Hematopoietic multipotent progenitor cell treated with erythropoietin and hydrocortisone succinate and interleukin-3 and kit ligand, for 4 days (in vitro differentiated cells): ENCODE data around the gene PLRG1.

Experiments
- DNase-seq: peaks from one replicate; pipeline ENCODE4 v3.0.0-alpha.2; 2015

Gene PLRG1

DNA sequence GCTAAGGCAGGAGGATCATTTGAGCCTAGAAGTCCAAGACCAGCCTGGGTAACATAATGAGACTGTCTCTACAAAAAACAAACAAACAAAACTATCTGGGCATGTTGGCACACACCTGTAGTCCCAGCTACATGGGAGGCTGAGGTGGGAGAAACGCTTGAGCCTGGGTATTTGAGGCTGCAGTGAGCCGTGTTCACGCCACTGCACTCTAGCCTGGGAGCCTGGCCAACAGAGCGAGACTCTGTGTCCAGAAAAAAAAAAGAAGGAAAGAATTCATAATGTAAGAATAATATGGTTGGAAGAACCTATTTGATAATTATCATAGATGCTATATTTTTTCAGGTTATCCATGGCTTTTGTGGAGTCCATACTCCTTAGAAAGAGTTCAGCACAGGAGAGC lies 32.6 kb downstream of the PLRG1 start:
- no peak for DNase-seq

DNA sequence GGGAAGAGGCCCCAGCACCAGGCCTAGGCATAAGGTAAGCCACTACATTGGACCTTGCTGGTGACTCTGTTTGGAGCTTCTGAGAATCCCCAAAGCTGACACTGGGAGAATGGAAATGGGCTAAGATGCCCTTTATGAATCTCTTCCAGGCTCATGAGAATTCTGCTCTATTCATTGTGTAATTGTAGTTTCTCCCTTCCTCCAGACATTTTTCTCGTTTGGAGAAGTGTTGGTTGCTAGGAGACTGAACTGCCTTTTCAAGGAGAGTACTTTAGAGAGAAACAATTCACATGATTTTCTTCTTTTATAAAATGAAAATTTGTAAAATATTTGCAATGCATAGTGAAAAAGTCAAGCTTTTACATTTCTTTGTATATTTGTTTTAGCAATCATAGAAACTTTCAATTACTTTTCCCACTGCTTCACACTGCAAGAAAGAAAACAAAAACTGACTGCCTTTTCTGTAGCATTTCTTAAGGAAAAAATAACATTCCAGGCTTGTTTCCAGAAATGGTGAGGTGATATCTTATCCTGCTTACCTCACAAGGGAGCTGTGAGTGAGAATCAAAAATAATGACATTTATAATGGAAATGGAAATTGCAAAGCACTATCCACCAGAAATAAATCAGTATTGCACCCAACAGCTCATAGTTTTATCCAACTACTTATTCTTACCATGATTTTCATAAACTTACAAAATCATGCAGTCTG lies 33.7 kb downstream of the PLRG1 start:
- no peak for DNase-seq

DNA sequence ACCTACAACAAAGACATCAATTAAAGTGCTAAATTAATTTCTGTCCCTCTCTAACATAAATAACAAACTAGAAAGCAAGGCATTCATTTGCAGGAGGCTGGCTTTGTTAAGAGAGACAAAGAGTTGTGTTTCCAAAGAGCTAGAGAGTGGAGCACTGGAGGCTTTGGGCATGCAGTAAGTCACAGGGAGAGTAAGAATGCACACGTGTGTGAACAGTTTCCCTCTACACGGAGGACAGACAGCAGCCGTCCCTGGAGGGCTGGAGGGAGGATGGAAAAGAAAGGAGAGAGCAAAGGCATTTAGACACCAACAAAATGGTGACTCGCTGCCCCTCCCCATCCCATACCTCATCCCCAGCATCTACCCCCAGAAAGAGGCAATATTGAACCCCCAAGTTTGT lies 38.2 kb downstream of the PLRG1 start:
- DNase-seq: no peak

DNA sequence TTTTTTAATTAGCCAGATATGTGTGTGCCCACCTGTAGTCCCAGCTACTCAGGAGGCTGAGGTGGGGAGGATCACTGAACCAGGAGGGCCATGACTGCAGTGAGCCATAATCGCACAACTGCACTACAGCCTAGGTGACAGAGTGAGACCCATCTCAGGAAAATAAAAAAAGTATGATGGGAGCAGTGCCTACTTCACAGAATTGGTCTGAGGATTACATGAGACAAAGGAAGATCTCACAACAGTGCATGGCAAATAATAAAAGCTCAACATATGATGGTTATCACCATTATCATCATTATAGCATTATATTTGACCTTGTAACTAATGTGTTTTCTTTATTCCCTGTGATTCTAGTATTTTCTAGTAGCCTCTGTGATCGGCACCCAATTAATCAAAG lies 38.7 kb downstream of the PLRG1 start:
- no peak for DNase-seq

DNA sequence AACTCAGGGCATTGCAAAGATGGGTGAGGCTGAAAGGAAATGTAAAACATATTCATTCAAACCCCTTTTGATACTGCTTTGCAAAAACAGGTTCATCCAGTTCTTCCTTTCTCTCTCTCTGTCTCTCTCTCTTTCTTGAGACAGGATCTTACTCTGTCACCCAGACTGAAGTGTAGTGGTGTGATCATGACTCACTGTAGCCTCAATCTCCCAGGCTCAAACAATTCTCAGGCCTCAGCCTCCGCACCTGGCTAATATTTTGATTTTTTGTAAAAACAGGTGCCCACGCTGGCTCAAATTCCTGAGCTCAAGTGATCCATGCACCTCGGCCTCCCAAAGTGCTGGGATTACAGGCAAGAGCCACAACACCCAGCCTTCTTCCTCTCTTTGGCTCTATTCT lies 43.0 kb downstream of the PLRG1 start:
- DNase-seq: no peak

DNA sequence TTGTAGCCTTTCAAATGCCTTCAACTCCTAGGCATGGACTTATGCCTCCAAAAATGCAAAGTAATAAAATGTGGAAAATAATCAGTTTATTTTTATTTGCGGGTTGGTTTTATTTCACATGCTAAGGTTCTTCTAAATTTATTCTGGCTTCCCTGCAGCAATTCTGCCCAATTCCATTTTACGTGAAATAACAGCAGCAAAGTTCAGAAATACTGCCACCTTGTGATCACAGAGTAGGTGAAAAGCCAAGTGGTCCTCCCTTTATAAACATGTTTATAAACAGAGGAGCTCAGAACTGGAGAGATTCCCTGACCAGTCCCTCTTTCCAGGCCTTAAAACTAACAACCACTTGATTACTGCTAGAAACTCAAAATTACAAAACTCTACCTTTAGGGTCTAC lies 43.9 kb downstream of the PLRG1 start:
- DNase-seq: peak; percentile 54

DNA sequence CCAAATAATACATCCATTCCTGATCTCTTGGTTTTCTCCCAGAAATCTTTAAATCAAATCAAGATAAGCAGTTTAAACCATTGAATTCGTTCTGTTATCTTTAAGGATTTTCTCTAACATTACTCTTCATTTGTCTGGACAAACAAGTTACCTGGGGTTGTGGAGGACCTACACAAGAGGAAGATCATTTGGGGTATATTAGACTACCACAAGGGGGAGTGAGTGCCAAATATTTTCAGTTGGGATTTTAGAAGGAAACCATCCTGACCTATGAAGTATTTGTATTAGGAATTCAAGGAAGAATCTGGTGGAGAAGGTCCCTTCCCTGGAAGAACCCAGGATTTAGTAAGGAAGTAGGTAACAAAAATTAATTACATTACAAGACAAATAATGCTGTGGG lies 46.6 kb downstream of the PLRG1 start:
- DNase-seq: peak; percentile 35

DNA sequence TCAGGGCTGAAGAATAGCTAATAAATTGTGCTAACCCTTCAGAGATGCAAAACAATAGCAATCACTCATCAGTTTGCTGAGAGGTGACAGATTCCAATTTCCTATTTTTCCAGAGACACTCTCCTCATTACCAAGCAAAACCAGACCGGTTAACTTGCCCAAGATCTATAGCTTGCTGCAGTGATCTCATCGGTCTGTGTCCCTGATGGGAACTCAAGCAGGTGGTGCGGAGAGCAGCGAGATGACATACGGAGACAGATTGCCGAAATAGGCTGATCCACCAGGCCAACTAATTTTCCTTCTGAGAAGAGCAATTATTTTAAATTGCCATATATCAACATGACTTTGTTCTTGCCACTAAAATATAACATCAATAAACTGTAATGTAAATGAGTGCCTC lies 48.1 kb downstream of the PLRG1 start:
- no peak for DNase-seq

DNA sequence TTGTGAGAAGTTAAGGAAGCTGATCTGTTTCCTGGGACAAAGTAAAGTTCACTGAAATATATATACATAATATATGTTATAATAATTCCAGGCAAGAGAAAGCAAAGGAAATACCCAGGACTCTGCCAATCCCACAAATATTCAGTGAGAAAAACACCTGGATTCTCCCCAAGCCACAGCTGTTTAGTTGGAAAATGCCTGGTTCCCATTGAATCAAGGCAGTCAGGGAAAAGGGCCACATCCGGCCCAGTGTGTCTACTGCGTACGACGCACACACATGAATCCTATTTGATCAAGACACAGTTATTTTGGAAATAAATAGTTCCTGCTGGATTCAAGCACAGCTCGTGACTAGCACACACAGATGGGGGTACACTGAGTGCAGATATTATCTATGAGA lies 52.3 kb downstream of the PLRG1 start:
- no peak for DNase-seq

DNA sequence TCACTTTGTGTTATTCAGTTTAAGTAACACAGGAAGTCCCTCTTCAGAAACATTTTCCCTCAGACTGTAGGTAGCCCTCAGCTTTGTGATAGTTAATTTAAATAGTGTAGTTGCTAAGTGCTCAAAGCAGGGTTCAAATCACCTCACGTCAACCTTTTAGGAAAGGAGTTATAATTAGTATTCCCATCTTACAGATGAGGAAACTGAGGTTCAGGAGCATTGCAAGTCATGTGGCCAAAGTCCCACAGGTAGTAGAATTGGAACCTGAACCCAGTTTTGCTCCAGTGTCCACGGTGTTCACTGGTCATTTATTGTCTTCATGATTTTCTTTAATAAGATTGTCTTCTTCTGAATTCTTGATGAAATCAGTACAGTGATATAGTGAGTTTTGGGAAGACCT lies 54.3 kb downstream of the PLRG1 start:
- no peak for DNase-seq

DNA sequence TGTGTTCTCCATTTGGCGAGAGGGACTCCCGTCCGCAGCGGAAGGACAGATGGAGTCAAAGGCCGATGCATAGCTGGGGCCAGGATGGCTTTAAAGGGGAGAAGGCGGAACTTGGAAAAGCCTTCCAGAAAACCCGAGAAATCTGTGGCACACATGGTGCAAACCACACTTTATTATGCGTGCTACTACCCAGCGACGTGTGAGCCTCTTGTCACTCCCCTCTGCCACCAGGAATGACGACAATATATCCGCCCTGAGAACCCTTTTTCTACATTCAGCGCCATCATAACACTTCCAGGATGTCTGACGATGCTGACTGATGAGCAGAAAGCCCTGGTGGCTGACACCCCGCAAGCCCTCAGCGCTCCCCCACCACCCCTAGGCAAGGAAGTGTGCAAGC lies 57.9 kb downstream of the PLRG1 start:
- peak; percentile 4 for DNase-seq

DNA sequence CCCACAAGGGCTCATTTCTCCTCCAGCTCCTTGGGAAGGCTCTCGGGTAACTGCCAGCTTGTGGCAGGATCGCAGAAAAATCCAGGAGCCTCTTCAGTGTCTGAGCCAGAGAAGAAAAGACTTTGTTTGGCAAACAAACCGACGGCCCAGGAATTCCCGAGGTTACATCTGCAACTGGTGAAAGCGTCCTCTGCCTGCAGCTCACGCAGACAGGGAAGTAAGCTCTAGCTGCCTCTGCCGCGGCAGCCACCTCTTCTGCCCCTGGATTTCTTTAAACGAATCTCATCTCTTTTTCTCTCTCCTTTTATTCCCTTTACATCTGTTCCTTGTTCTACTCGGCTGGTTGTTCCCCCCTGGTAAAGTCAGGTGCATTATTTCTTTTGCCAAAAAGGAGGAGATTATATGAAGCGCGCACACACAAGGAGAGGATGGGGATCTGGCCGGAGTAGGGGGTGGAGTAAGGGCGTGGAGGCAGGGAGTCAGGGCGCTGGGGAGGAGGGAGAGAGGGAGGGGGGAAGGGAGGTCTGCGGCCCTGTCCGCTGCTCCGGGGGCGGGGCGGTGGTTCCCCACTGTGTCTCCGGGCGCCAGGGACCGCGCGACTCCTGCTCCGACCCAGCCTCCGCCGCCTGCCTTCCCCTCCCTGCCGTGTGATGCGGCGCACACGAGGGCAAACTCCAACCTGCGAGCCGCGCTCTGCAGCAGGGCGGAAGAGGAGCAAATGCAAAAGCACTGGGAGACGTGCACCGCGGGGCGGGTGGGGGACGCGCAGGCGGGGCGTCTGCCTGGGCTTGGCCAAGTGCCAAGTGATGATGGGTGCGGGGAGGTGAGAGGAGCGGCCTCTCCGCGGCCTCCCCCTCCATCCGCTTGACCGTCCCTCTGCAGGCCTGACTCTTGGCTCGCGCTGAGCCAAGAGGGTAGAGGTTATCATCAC lies 58.6 kb downstream of the PLRG1 start, which contains the start of gene DCHS2:
Gene DCHS2 (minus strand): TSS at position 459 of the 931 bp plus-strand sequence. CDS start 444 bp downstream, at position 15.
- peak; percentile 19 for DNase-seq

DNA sequence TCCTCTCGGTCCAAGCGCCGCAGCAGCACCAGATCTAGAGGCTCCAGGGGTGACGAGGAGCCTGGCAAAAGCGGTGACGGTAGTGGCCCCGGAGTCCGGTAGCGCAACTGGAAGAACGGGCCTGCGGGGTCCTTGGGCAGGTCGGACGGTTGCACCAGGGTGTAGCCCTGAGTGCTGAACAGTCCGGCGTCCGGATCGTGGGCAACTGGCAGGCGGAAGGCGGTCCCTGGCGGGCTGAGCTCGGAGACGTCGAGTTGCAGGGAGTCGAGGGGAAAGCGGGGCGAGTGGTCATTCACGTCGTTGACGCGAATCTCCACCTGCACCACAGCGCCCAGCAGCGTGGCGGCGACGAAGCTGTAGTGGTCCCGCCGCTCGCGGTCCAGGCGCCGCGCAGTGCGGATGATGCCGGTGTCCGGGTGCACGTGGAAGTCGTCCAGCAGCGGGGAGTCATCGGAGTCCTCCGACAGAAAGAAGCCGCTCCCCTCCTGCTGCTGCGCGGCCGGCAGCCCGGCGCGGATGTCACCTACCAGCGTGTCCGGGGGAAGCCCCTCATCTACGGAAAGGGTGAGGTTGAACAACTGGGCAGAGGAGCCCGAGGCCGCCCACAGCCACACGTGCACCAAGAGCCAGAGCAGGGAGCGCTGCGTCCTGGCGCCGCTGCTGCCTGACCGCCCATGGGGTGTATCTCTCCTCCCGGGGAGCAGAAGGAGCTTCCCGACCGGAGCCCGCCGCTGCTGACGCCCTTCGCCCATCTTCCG lies 59.4 kb downstream of the PLRG1 start:
- DNase-seq: peak; percentile 4

DNA sequence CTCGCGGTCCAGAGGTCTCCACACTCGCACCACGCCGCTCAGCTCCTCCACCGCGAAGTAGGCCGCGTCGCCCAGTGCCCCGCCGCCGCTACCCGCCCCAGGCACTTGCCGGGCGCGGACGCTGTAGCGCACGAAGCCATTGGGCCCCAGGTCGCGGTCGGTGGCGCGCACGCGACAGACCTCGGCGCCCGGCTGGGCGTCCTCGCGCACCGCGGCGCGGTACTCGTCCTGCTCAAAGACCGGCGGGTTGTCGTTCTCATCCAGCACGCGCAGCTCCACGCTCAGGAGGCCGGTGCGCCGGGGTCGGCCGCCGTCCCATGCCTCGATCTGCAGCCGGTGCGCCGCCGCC lies 60.0 kb downstream of the PLRG1 start:
- DNase-seq: peak; percentile 21

DNA sequence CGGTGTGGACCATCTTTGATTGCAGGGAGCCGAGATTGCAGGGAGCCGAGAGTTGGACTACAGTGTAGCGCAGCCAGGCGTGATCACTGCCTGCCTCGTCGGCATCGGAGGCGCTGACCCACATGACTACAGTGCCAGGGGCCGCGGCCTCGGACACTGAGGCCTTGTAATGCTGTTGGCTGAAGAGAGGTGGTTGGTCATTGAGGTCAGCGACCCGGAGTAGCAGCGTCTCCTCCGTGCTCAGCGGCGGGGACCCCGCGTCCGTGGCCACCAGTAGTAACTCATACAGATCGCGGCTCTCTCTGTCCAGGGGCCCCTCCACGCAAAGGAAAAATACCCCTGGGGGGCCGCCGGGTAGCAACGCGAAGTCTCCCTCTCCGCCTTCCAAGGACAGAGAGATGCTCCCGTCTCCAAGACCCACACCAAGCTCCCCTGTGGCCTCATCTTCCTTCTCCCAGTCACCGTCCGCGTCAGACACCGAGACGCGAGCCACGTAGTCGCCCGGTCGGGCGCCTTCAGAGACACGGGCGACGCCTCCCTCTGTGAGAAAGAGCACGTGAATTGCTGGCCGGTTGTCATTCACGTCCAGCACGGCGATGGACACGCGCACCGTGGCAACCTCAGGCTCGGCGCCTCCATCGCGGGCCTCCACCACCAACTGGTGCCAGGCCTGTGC lies 60.5 kb downstream of the PLRG1 start:
- DNase-seq: no peak

DNA sequence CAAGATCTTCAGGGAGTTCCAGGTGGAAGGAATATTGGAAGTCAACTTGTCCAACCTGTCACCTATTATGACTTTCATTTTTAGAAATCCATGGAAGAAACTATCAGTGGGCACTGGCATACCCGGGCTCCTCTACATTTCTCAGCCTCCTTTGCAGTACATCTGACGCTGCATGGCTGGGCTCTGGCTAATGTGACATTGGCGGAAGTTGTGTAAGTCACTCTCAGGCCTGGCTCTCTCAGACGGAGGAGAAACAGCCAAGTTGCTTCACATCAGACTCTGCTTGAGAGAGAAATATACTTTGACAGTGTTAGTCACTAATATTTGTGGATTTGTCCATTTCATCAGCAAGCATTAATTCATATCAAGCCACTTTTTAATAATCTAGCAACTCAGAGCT lies 63.1 kb downstream of the PLRG1 start:
- DNase-seq: no peak

DNA sequence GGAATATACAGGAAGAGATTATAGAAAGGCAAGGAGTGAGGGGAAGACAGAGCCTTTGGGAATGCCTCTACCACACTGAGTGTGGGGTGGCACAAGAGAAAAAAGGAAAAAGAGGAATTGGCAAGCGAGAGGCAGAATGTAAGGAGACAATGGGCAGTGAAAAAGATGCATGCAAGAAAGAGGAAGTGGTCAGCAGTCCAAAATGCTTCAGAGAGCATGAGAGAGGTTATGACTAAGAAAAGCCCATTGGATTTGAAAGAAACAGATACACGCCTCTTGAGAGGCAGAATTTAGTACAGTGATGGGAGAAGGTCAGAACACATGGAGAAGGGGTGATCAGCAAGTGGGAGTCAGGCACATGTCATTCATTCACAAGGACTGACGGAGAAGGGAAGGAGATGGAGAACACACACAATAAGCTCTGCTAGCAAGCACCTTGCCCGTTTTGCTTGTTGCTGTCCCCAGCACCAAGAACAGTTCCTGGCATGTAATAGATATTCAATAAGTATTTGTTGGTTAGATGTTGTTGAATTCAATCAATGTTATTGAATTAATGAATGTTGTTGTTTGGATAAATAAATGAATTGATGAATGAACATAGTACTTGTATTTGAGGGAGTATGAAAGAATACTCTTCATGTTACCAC lies 65.0 kb downstream of the PLRG1 start:
- peak; percentile 44 for DNase-seq
